HG03378 (cell line): ENCODE data around the gene EPHA3.

Source experiments
- ATAC-seq: cut with Tn5 transposase; IDR thresholded peaks from one replicate; pipeline ENCODE4 v1.9.1; 2021; ENCODE audit warnings: mild to moderate bottlenecking, moderate library complexity; ENCODE audit not compliant: unreplicated experiment

The EPHA3 gene

DNA sequence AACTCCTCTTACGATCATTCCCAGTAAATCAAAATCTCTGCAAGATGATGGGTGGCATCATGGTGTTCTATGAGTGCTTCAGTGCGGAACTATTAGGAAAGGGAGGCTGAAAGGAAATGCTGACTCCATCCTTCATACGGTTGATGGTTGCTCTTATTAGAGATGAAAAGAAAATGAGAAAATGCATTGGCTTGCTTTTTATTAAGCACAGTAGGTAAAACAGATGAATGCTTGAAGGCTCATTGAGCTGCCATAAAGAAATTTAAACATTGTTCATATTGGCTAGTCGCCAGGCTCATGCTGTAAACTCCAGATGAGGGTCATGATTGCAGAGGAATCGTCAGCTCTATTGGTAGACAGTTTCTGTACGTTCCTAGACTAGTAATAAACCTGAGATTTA is 115.8 kb downstream of the EPHA3 start:
- ATAC-seq: no peak

DNA sequence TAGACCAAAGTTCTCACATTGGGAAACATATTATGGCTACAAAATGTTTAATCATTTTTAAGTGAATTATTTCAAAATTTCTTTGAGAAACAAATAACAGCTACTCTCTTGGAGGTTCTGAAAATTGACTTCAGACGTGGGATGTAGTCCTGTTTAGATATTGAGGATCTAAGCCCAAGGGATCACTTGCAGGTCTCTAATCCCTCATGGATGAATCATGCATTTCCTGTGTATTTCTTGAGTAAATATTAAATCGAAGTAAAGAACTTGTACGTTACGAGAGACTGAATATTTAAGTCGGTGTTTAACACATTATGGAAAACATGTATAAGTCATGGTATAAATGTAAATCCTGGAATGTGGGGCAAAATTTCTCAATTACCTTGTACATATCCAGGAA is 119.8 kb downstream of the EPHA3 start:
- no peak for ATAC-seq

DNA sequence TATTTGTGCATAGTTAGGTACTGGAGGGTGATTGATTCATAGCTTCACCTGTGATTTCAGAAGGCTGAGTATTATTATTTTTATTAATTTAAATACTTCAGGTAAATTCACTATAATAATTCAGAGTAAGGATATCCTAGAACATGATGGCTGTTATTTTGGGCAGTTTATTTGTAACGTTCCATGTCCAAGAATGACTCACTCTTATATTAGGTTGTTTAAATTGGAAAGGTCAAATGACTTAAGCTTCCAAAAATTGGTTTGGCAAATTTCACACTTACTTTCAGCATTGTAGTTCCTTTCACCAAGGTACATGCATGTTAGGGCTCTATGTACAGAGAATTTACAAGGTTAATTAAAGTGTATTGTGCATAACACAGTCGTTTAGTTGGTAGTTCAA is 120.2 kb downstream of the EPHA3 start:
- no peak for ATAC-seq

DNA sequence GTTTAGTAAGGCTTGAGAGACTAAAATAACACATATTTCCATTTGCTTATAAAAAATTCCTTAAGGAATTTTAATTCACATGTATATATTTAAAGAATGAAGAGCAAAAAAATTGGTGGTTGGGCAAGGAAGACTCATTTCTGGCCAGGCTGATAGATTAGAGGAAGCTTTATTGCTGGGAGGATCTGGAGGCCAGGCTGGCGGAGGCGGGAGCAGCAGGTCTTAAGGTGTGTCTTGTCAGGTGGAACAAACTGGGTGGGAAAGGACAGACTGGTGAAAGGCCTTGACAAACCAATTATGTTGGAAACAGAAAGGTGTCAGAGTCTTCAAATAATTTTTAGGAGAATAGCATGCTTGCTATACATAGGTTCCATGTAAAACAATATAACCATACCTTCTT is 124.7 kb downstream of the EPHA3 start:
- ATAC-seq: no peak

DNA sequence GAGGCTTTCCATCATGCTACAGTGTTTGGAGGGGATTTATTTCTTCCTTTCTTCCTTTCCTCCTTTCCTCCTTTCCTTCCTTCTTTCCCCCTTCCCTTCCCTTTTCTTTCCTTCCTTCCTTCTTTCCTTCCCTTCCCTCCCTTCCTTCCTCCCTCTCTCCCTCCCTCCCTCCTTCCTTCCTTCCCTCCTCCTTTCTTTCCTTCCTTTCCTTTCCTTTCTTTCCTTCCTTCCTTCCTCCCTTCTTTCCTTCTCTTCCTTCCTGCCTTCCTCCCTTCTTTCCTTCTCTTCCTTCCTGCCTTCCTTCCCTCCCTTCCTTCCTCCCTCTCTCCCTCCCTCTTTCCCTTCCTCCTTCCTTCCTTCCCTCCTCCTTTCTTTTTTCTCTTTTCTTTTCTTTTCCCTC is 127.2 kb downstream of the EPHA3 start:
- ATAC-seq: no peak

DNA sequence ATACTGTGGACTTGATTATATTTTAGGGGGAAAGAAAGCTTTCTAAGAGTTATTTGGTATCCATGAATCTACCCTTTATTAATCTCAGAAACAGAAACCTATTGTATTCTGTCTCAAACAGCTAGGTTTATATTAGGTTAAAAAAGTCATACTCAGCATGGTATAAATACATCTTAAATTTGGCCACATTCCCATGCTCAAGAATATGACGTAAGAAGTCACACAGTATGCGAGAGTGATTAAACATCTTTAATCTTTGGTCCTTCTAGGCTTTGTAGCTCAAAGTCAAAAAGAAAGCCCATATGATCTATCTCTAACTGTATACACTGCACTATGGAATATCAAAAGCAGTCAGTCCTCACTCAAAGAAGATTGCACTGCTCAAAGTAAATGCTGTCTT is 131.4 kb downstream of the EPHA3 start:
- ATAC-seq: no peak

DNA sequence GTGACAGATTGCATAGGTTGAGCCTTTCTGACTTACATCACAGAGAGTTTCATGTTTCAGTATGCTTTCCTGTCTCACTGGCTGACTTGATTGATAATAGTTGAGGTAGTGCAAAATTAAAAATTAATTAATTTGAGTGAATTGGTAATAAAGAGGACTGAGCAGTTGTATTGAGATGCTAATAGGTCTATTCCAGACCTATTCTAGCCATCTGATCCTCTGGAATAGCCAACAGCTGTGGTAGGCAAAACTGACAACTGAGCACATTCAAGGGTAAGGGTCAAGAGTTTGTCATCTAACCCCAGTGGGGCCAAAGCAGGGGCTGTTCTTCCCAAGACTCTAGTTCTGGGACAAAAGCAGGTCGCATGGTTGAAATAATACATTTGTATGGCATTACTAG is 132.4 kb downstream of the EPHA3 start:
- ATAC-seq: no peak

DNA sequence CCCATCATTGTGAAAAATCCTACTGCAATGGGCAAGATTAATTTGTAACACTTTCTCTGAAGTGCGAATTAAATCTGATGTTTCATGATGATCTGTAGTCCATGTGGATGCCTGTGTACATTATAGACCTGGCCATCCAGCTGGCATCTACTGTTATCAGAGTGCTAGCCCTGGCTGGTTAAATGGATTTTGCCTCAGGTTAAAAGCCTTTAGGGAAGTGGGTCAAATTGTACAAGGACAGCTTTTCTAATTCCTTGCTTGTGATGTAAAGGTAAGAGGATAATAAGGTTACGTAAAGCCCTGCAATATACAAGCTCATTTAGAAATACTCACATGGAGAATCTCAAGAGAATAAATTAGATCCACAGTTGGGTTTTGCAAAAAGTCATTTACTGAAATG is 138.2 kb downstream of the EPHA3 start:
- no peak for ATAC-seq

DNA sequence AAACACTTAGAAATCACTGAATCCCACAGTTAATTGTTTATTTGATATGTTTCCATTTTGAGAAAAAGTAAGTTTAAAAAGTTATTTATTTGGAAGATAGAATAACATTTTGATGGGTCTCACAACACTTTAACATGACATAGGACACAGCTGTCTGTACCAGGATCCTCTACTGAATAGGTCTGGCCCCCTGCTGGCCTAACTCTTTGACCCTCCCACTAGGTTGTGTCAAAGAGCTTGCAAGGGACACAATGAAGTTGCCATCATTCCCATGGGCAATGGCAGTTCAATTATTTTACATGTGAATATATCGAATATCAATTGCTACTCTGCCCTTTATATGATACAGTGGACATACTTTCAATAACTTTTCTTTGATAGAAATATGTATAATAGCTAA is 138.9 kb downstream of the EPHA3 start:
- no peak for ATAC-seq

DNA sequence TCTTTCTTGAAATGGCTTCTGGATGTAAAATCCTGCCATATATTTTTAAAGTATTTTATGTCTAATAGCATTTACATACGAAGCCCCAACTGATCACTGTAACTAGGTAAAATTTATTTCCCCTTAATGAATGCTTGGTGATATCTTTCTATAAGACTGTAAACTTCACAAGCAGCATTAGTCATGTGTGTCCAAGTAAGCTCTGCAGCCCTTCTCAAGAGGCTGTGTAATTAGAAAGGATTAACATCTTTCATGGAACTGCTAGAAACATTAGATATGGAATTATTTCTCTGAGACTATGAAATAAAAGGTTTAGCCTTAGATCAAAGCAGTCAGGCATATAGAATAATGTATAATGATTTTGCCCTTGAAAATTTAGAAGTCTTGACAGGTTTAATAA is 143.3 kb downstream of the EPHA3 start:
- ATAC-seq: no peak

DNA sequence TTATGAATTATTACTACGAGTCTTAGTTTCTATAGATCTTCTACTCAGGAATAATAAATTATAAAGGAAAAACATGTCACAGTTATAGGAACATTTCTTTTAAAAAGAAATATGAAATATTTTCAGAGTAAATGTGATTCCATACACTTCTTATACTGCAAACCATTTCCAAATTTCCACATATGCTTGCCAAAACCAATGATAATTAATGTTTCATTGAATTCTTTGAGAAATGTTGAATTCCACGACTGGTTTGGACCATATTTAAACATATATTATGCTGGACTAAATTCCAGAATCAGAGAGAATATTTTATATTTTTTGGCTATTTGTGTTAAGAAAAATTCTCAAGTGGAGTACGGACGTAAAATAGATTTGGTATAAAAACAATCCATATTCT is 144.6 kb downstream of the EPHA3 start:
- no peak for ATAC-seq

DNA sequence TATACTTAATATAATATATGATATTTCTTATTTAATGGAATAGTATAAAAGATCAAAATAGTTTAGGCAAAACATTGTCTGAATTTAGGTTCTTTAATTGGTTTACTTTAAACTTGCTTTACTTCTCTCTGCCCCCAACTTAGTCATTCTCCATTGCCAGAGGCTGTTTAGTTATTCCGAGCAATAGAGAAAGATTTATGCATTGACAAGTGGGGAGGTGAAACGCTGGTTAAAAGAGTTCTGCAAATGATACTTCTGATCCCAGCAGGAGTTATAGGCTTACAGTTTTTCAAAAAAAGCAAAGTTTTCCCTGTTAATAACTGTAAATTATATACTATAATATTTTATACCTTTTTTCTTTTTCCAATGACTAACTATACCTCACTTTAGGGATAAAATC is 145.4 kb downstream of the EPHA3 start:
- ATAC-seq: no peak

DNA sequence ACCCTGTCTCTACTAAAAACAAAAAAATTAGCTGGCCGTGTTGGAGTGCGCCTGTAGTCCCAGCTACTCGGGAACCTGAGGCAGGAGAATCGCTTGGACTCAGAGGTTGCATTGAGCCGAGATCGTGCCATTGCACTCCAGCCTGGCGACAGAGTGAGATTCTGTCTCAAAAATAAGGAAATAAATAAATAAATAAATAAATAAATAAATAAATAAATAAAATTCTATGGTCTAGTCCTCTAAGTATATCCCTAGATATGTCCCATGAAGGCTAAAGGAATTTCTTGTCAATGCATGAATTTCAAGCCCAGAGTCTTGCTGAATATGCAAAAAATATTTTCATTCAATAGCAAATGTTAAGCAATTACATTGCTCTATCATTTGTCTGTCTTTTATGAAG is 149.0 kb downstream of the EPHA3 start:
- no peak for ATAC-seq

DNA sequence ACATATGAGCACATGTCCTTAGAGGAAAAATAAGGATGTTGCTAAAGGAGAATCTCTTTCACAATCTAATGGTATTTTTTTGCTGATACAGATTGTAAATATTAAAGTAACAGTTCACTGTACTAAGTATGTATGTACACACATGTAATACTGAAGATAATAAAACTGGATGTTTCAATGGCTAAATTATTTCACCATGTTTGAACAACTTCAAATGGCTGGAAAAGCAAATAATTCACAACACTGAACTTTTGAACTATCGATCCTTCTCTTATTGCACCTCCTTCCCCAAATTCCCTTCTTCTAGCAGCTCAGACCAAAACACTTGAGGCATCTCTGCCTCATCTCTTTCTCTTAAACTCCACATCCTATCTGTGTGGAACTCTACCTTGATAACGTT is 149.5 kb downstream of the EPHA3 start:
- ATAC-seq: no peak

DNA sequence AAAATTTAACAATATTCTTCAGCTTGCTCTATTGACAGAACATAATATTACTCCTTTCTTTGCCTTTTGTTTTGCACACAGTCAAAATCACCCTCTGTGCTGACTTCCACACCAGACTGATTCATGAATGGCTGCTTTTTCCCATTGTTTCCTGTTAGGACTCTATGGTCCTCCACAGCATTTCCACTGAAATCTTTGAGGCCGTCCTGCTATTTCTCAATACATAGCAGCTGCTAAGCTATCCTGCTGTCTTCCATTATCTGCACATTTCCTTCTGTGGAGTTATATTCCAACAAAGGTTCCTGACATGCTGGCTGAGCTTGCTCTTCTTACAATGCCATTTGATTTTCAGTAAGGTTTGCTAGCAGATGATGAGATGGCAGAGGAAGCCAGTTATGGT is 153.3 kb downstream of the EPHA3 start:
- no peak for ATAC-seq

DNA sequence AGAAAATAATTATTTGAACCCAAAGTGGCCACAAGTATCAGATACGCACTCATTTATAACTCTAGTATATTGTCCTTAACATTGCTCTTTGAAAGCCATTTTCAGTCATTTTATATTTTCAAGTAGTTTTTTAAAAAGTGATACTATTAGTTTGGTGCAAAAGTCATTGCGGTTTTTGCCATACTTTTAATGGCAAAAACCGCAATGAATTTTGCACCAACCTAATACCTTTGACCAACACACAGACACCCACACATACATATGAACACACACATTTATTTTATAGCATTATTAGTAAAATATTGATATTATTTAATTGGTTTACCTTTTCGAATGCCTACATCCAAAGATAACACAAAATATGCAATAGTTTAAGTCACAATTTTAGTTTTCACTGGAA is 154.3 kb downstream of the EPHA3 start:
- no peak for ATAC-seq

DNA sequence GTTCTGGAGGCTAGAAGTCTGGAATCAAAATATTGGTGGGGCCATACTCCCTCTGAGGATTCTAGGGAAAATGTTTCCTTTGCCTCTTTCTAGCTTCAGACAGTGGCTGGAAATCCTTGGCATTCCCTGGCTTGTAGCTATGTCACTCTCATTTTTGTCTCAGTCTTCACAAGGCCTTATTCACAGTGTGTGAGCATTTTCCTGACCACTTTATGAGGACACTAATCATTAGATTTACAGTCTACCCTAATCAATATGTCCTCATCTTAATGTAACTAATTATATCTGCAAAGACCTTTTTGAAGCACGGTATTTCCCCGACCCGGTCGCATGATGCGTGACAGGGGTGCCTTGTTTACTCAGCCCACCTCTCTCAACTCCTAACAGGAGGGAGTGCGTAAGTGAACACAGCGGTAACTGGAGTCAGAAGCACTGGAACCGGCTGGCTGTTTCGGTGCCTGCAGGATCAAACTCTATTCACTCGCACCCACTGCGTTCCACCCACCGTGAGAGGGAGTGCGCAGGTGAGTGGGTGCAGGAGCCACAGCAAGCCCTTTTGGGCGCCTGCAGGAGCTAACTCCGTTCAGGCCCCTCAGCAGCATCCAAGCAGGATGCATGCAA is 155.0 kb downstream of the EPHA3 start:
- no peak for ATAC-seq

DNA sequence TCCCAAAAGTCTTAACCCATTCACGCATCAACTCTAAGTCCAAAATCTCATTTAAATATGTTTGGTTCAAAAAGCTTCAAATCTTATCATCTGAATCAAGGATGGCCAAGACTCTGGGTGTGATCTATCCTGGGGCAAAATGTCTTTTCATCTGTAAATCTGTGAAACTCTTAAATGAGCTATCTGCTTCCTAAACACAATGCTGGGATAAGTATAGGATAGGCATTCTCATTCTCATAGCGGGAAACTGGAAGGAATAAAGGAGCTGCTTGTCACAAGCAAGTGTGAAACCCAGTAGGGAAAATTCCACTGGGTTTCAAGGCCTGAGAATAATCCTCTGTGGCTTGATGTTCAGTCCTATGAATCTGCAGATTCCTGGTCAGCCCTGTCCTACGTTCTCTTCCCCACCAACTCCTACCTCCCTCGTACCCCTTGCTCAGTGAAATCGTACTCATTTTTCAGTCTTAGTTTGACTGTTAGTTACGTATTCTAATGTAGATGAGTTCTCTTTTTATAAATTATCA is 156.7 kb downstream of the EPHA3 start:
- ATAC-seq: no peak

DNA sequence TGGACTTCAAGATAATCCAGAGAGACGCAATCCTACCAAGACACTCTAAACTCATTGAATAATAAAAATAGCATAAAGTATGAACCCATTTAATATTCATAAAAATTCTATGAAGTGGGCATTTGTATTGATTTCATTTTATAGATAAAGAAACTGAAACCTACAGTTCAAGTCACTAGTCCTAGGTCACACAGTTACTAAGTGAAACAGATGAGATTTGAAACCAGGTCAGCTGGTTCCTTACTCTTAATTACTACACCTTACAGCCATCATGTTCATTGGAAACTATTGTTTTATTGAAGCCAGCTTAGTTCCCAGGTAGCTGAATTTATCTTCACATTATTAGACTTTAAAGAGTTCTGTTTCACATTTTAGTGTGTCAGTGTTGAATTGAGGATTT is 158.7 kb downstream of the EPHA3 start:
- ATAC-seq: no peak

DNA sequence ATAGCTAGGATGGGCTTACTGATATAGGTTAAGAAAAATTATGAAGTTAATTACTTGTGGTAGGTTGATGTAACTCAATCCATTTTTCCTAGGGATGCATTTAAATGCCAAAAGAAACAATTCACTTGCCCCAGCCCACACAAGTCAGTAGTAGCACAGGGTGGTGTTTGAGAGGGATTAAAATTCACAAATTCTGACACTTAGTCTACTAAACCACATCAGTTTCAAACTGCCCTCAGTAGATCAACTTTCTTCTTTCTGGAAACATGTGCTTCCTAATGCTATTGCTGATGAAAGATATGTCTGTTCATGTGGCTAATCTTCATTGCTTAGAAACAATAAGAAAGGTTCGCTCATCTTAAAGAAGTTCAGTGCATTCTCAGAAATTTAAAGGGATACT is 160.6 kb downstream of the EPHA3 start:
- no peak for ATAC-seq

DNA sequence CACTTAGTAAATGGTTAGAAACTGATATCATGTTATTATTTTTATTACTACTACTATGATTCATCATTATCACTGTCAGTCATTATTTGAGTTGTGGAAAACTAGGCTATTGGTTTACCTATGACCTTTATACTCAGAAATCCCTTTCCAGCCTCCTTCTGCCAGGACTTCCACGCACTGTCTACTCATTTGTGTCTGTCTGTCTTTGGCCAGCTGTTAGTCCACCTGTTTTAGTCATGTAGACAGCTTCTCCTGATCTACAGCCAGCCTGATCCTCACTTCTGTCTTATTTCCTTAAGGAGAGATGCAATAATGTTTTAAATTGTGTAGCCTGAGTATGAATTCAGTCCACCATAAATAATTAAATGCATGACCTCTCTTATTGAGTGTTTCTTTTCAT is 162.8 kb downstream of the EPHA3 start:
- ATAC-seq: no peak

DNA sequence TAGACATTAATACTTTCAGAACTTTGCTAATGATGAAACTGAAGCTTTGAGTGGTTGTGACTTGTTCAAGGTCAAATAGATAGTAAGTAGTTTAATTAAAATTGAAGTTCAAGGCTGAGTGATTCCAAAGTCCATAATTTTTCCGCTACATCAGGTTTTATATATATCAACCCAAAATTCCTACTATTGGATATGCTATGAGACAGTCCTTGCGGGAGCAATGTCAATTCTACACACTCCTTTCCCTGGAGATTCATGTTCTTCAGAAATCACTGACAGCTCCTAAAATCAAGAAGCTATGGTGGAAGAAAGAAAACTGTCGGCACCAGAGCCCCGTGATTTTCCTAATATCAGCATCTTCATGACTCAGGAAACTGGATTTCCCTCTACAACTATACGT is 167.6 kb downstream of the EPHA3 start:
- no peak for ATAC-seq

DNA sequence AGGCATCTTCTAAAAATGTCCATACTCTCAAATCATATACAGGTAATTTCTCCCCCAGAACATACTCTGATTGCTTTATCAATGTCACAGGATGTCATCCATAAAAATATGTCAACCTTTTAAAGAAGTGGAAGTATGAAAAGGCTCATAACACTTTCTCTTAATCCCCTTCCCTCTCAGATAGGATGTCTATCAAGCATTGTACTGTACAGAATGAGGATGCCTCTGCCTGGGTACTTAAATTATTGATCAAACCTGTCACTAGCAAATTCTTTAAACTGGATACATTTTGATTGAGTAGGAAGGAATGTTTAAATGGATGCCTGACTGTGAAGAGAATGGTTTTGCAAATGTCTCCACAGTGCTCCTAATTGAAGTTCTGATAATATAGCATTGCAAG is 168.7 kb downstream of the EPHA3 start:
- ATAC-seq: no peak
